CD4-positive, alpha-beta T cell treated with Interleukin-17A for 1 hour (primary cell): ENCODE results near the gene RDH14.

Experiments
- DNase-seq: peaks from one replicate; pipeline ENCODE4 v3.0.0-alpha.2; 2020

The RDH14 gene

DNA sequence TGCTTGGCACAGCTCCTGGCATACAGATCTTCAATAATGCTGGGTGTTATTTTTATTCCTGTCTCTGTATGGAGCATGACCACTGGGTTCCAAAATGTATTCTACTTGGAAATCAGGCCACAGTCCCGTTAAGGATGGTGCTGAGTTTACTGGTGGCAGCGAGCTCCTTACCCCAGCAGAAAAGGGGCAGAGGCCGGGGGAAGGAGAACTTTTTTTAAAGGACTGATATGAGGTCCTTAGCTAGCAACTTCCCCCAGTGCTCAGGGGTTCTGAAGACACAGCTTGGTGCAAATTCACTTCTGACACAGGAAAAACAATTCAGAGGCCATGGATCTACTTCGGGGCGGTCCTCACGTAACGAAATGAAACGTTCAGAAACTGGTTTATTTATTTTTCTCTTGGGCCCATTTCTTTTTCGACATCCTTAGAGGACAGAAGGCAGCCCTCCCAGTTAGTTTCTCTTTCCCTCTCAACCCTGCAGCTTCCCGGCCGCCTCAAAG lies 872 bp downstream of the RDH14 start:
- DNase-seq, result no peak

DNA sequence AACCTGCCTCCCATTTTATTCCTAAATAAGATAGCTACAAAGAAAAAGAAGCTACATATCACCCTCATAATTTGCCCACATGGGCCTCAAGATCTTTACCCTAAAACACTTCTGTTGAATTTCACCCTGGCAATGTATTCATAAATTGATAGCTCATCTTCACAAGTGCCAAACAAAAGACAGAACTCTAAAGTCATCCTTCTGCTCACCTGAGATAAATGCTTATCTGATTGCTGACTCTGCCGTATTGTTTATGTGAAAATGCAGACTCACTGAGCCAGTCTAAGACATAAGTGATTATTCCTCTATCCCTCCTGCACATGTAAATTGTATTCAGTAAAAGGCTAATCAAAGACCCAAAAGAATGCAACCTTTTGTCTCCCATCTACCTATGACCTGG lies 2.0 kb downstream of the RDH14 start:
- no peak for DNase-seq

DNA sequence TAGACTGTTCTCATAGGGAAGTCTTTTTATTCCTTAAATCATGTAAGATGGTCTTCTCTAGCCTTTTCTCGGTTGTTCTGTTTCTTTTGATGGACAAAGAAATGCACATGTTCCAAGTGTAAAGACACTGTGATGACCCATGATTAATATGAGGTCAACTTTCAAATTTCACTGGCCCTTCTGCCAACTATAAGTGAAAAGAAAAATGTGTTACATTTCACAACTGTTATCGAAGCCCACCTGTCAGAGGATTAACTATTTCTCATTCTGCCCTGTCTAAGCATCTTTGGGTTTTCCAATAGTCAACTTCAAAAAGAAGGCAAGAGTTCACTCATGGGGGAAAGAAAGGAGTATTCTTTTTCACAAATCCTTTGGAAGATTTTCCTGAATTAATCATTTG lies 3.3 kb downstream of the RDH14 start:
- DNase-seq, result no peak

- DNase-seq, result no peak
These were observed 7.9 kb downstream of the RDH14 start for GRCh38 chr2:18552351-18553077.

GRCh38 chr2:18551623-18552022 lies 8.8 kb downstream of the RDH14 start:
- no peak for DNase-seq

DNA sequence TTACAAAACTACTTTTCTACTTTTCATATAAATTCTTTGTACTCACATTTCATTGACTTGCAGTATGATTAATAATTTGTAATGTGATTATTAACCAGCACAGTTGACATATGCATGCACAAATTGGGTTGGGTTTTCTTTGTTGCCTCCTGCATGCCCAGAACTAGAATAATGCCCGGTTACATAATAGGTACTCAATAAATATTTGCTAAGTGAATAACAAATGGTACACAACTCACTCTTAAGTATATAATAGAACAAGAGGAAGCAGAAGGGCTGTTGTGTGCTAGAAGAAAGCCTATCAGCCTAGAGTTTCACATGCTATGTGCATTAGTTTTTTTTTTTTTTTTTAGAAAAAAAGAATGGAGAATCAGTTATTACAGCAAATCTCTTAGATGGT lies 9.3 kb downstream of the RDH14 start:
- DNase-seq, result no peak

- DNase-seq, result no peak
These were observed 10.0 kb downstream of the RDH14 start for GRCh38 chr2:18550433-18550832.

- DNase-seq, result no peak
These were observed 11.4 kb downstream of the RDH14 start for GRCh38 chr2:18549083-18549482.

GRCh38 chr2:18548621-18549020 lies 11.8 kb downstream of the RDH14 start:
- DNase-seq, result no peak

DNA sequence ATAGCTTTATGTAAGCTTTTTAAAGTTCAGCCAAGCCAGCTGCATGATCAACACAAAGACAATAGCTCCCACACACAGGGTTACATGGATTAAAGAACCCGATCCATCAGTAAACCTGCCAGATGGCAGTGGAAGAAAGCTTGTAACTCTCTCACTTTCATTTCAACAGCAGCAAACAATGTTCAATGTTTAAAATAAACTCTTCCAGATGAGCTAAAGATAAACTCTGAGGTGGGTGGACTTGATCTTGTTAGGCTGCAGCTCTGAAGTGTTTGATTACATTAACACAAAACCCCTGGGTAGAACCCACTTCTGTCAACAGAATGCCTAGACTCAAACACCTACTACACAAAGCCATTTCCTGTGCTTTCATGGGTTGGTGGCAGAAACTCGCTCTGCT lies 13.9 kb downstream of the RDH14 start:
- DNase-seq, result peak; percentile 11

GRCh38 chr2:18545384-18545783 lies 15.1 kb downstream of the RDH14 start:
- DNase-seq, result no peak

DNA sequence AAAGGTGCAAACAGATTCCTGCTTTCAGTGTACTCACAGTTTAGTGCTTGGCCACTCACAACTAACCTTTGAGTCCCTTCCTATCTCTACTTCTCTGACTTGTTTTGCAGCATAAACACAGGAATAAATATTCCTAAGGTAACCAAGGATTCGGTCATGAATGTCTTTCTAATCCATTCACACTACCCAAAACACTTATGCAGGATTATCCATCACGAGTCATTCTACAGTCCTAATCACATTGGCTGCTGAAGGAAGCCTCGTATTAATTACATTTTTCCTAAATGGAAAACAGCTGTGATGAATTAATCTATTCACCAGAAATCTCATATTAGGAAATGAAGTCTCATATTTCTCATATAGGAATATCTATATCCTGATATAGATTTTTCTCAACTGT lies 16.3 kb downstream of the RDH14 start:
- no peak for DNase-seq

DNA sequence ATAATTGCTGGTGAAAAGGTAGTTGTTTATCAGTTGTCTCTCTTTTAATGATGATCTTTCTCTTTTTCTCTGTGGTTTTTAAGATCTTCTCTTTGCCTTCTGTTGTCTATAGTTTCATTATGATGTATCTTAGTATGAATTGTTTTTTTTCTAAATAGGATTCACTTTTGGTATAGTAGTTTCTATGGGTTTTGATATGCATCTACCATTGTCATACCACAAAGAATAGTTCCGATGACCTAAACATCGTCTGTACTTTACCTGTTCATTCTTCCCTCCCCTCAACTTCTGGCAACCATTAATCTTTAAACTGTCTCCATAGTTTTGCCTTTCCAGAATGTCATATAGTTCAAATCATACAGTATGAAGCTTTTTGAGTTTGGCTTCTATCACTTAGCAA lies 19.6 kb downstream of the RDH14 start:
- no peak for DNase-seq

DNA sequence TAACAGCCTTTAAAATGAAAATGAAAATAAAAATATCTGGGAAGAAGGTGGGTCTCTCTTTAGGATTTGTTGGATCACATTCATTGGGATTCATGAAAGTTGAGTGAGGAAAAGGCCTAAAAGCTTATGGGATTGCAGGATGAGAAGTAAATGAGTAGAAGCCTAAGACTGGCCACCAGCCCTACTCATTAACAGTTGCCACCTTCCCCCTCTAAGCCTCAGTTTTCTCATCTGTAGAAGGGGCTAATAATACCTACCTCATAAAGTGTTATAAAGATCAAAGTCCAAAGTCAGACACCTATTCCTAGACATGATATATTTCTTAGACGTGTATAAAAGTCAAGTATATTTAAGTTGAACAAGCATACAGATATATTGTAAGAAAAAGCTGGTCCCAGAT lies 23.8 kb downstream of the RDH14 start:
- DNase-seq, result no peak

- no peak for DNase-seq
These were observed 24.4 kb downstream of the RDH14 start for GRCh38 chr2:18536100-18536499.

DNA sequence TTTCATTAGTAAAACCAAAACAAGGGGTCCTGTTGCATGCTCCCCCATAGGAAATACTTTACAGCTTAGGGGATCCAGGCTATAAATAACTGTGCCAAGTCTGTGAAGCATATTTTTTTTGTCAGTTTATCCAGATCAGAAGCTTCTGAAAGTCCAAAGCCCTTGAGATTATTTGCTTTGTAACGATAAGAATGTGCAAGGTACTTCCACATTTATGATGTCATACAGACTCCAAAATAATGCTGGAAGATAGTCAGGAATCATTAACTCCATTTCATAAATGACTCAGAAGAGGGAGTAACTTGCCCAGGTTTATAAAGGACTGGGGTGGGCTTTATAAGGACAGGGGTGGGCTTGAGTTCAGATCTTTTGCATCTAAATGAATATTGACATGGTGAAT lies 29.3 kb downstream of the RDH14 start:
- DNase-seq, result no peak

GRCh38 chr2:18527822-18528221 lies 32.6 kb downstream of the RDH14 start:
- DNase-seq, result no peak

DNA sequence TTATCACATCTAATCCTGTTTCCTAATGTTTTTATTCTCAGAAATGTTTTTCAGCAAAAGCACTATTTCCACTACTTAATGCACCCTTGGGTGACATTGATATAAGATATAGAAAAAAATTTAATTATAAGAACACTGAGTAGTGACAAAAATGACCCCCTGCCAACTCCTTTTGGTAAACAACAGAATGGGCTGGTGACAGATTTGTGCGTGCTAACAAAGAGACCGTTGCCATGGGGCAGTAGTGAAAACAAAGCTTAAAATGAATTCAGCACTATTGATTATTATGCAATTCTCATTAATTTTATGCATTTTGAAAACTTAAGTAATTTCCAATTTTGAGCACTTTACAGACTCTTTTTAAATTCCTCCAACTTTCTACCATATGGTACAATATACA lies 33.1 kb downstream of the RDH14 start:
- no peak for DNase-seq

DNA sequence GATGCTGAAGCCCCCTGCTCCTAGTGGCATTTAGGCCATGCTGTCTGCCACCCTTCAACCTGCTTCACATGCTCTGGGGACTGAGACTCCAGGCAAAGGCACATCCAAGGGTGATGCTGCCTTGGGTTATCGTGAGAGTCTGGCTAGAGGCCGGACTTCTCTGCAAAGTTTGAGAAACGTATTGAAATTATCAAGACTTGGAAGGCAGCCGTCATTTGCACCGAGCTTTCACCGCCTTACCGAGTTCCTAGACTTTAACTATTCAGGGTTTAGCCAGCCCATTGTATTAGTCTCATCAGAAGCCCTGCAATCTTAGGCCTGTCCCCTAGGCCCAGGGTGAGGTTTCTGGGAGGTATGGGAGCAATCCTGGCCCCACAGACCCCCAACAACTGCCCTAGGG lies 34.0 kb downstream of the RDH14 start:
- no peak for DNase-seq

DNA sequence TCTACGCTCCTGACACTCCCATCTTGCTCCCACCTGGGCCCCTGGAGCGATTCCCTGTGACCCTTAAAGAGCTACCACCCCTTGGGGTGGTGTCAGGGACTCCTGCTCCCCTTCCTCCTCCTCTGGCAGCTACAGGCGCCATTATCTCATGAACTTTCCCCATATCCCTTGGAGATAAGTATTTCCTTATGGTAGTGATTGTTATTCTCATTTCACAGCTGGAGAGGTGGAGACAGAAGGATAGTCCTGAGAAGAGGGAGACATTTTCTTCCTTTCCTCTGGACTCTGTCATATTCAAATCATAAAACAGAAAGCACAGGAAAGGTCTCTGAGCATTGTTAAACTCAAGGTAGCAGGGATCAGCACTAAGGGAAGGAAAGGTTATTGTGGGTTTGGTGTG lies 34.6 kb downstream of the RDH14 start:
- DNase-seq, result no peak

DNA sequence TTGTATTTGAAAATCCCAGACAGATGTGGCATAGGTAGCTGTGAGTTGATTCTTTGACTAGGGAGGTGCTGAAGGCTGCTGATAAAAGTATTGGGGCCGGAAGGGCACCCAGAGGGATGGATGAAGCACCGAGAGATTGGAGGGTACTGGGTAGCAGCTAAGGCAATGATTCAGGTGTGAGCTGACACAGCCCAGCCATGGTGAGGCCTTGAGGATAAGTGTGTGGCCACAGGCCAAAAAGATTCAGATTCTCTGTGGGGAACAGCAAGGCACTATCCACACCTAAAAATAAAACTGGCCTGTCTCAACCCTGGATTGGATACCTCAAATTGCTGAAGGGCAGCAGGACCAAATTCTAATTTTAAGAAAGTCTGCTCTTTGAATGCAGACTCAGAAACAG lies 35.2 kb downstream of the RDH14 start:
- no peak for DNase-seq

DNA sequence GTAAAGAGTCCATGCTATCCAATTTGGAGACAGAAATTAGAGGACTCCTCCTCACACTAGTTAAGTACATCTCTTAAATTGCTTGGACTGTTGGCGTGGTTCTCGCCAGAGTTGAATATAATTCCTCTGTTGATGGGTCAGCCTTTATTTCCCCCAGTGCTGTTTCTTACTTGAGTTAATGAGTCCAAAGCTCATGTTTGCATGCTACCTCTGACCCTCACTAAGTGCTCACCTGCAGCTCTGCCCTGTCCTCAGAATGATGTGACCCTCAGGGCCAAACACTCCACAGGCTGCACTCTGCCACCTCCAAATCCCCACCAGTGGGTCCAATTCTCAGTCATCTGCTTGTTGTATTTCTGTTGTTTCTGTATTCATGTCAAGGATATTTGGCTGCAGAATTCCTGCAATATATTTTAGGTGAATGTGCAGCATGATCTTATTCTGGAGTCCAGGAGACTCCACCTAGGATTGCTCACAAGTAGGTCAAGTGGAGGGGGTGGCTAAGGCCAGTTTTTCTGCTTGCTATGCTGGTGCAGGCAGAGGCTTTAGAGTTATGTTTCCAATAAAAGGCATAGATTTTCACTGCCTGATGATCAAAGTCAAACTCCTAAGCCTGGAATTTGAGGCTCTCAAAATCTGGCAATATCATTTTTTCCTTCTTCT lies 37.8 kb downstream of the RDH14 start:
- no peak for DNase-seq

GRCh38 chr2:18520451-18521425 lies 39.7 kb downstream of the RDH14 start:
- peak; percentile 70 for DNase-seq
